Mesodermal cell (in vitro differentiated cells): ENCODE results near the gene SEC31A.

Source experiments
- H3K27ac ChIP-seq: 2 replicates; pipeline ENCODE4 v1.7.0; 2013; ENCODE audit warnings: mild to moderate bottlenecking, low read depth, low read length, moderate library complexity; ENCODE audit not compliant: severe bottlenecking
- H3K36me3 ChIP-seq: 2 replicates; pipeline ENCODE4 v1.7.1; 2013; ENCODE audit warnings: mild to moderate bottlenecking, low read length, moderate library complexity; ENCODE audit not compliant: control insufficient read depth, insufficient read depth
- H3K4me1 ChIP-seq: one replicate; pipeline ENCODE4 v1.7.1; 2013; ENCODE audit warnings: mild to moderate bottlenecking, low read length; ENCODE audit not compliant: insufficient read depth, control insufficient read depth, poor library complexity, severe bottlenecking
- H3K4me3 ChIP-seq: 2 replicates; pipeline ENCODE4 v1.7.0; 2013; ENCODE audit warnings: low read length, control low read depth, mild to moderate bottlenecking; ENCODE audit not compliant: insufficient read depth, poor library complexity, severe bottlenecking; ENCODE audit errors: extremely low read depth
- H3K9me3 ChIP-seq: 2 replicates; pipeline ENCODE4 v1.7.1; 2013; ENCODE audit warnings: mild to moderate bottlenecking, low read length, moderate library complexity; ENCODE audit not compliant: control insufficient read depth
- WGBS, 2 experiments: methylation state at CpG; one replicate each; pipeline ENCODE4 v1.1.5; 2013; ENCODE audit warnings: missing lambda C conversion rate in 2 of 2; ENCODE audit not compliant: insufficient coverage in 2 of 2; 5-methylcytosine and 5-hydroxymethylcytosine counted together

The SEC31A gene

DNA sequence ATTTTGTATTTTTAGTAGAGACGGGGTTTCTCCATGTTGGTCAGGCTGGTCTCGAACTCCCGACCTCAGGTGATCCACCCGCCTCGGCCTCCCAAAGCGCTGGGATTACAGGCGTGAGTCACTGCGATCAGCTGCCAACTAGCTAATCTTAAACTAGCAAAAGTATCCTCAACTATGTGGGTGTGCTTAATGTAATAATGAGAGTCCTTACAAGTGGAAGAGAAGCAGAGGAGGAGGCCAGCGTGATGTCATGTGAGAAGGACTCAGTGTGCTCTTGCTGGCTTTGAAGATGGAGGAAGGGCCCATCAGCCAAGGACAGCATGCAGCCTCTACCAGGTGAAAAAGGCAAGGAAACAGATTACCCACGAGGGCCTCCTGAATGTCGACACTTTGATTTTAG is 111.9 kb downstream of the SEC31A start:
- 92 to 97% methylated on average over 3 of the region's 11 CpGs for WGBS, 2 experiments
- no peaks in the 10 kb centered on the region for H3K9me3 ChIP-seq
- no peak overlapping the region for H3K27ac ChIP-seq
- peaks cover 13% of the 10 kb centered on the region for H3K4me1 ChIP-seq
- H3K4me3 ChIP-seq = no peak overlapping the region
- no peaks in the 10 kb centered on the region for H3K36me3 ChIP-seq

DNA sequence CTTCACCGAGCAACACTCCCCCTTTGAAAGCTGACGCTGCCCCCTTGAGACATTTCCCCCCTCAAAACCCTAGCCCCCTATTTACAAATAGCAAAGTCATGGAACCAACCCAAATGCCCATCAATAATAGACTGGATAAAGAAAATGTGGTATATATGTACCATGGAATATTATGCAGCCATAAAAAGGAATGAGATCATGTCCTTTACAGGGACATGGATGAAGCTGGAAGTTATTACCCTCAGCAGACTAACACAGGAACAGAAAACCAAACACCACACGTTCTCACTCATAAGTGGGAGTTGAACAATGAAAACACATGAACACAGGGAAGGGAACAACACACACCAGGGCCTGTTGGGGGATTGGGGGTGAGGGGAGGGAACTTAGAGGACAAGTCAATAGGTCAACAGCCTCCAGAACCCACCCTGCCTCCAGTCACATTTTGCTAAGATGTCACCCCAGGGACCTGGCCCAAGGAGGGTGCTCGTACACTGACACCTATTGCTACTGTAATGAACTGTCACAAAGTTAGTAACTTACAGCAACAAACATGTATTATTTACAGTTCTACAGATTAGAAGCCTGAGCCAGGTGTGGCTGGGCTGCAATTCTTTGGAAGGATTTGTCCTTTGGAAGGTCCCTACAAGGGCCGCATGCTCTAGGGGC is 113.0 kb downstream of the SEC31A start:
- 89 to 100% methylated on average over 2 of the region's 5 CpGs for WGBS, 2 experiments
- H3K4me3 ChIP-seq = no peak overlapping the region
- H3K9me3 ChIP-seq = no peaks in the 10 kb centered on the region
- H3K4me1 ChIP-seq = peaks cover 11% of the 10 kb centered on the region
- H3K27ac ChIP-seq = no peak overlapping the region
- H3K36me3 ChIP-seq = no peaks in the 10 kb centered on the region

DNA sequence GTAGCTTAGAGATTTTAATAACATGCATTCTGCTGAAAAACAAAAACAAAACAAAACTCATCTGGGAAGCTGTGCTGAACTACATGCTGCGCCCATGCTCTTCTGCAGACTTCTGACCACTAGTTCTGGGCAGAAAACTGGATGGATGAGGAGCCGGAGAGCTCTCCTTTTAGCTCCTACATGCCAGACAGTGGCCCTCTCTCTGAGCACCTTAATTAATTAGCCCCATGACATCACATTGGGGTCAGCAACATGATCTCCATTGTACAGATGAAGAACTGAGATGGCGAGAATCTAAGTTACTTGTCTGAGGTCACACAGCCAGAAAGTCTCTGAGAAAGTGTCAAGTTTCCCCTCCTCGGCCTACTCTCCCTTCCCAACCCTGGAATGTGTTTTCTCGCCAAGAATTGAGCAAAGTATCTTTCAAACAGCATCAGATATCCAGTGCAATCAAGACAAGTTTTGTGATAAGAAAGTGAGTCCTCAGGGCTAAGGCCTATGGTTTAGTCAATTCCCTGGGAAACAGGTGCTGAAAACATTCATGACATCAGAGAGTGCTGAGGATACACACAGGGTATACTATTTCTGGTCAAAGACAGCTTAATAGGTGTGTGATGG is 113.9 kb downstream of the SEC31A start:
- Histone ChIP-seq H3K27ac (no peak overlapping the region), H3K36me3 (no peaks in the 10 kb centered on the region), H3K4me3 (no peak overlapping the region), H3K9me3 (no peaks in the 10 kb centered on the region), H3K4me1 (peaks cover 8% of the 10 kb centered on the region)
- WGBS, 2 experiments = 92 to 96% methylated on average over 2 to 3 of the region's 5 CpGs

GRCh38 chr4:82775243-82775642 is 115.7 kb downstream of the SEC31A start:
- H3K9me3 ChIP-seq = no peaks in the 10 kb centered on the region
- H3K4me3 ChIP-seq = no peak overlapping the region
- no peaks in the 10 kb centered on the region for H3K36me3 ChIP-seq
- H3K4me1 ChIP-seq = peaks cover 8% of the 10 kb centered on the region
- WGBS, 2 experiments = 89 to 96% methylated on average over 4 of the region's 5 CpGs
- no peak overlapping the region for H3K27ac ChIP-seq

DNA sequence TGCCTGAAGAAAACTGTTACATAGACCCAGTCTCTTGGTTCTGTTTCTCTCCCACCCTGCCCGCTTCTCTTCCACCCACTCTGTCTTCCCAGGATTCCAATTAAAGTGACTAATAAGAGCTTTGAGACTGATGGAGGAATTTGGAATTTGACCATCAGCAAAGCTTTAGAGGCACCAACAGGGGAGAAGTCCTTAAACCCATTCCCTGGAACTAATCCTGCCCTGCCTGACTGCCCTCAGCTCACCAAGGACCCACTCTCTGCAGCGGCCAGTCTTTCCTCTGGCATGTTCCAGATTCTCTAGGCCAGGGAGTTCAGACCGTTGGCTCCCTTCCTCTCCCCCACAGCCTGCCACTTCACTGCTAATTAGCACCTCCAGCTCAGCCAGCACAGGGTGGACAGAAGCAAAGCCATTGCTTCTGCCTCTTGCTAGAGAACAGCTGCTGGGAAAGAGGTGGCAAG is 116.2 kb downstream of the SEC31A start:
- peaks cover 8% of the 10 kb centered on the region for H3K4me1 ChIP-seq
- no peak overlapping the region for H3K27ac ChIP-seq
- WGBS, 2 experiments = 19 to 40% methylated on average over 1 to 2 of the region's 3 CpGs
- H3K9me3 ChIP-seq = no peaks in the 10 kb centered on the region
- H3K4me3 ChIP-seq = no peak overlapping the region
- no peaks in the 10 kb centered on the region for H3K36me3 ChIP-seq

DNA sequence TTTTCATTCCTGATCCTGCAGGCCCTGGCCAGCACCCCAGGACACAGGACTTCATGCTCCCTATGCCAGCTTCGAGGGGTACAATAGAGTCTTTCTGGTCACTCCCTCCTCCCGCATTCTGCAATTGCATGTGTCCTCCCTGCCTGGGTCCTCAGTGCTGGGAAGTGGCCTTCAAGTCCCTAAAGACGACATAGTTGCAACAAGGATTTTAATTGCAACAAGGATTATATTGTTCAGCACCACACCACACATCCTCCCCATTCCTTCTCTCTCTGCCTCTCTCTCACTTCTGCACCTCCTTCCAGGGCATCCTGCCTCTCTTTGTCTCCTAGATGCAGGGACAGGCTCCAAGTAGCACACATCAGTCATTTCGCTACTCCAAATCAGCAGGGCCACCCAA is 117.9 kb downstream of the SEC31A start:
- Histone ChIP-seq H3K4me1 (peaks cover 8% of the 10 kb centered on the region), H3K9me3 (no peaks in the 10 kb centered on the region)
- WGBS, 2 experiments = 62 to 63% methylated on average over 3 of the region's 4 CpGs

DNA sequence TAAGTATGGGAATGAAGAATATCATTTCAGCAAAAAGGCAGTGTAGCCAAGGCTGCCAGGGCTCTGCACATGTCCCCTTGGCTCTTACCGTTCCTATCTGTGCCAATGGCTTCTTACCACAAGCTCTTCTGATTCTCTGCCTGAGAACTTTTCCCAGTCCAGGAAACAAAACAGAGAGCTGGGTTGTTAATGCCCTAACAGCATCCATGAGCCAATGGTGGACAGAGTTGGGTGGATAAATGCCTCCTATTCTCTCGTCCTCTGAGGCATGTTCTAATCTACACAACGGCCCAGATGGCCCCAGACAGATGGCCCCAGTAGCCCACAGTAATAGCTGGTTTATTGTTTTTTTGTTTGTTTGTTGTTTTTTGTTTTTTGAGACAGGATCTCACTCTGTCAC is 120.3 kb downstream of the SEC31A start:
- peaks cover 8% of the 10 kb centered on the region for H3K4me1 ChIP-seq
- no peaks in the 10 kb centered on the region for H3K36me3 ChIP-seq
- WGBS, 2 experiments = 82 to 83% methylated on average over 1 to 2 of the region's 3 CpGs
- no peaks in the 10 kb centered on the region for H3K9me3 ChIP-seq
- H3K27ac ChIP-seq = no peak overlapping the region
- no peak overlapping the region for H3K4me3 ChIP-seq

More for the DNA sequence above, 117.9 kb downstream of the SEC31A start:
- no peak overlapping the region for H3K27ac ChIP-seq
- H3K4me3 ChIP-seq = no peak overlapping the region
- H3K36me3 ChIP-seq = no peaks in the 10 kb centered on the region
